ENCODE results near the gene SLC12A7.

DNA sequence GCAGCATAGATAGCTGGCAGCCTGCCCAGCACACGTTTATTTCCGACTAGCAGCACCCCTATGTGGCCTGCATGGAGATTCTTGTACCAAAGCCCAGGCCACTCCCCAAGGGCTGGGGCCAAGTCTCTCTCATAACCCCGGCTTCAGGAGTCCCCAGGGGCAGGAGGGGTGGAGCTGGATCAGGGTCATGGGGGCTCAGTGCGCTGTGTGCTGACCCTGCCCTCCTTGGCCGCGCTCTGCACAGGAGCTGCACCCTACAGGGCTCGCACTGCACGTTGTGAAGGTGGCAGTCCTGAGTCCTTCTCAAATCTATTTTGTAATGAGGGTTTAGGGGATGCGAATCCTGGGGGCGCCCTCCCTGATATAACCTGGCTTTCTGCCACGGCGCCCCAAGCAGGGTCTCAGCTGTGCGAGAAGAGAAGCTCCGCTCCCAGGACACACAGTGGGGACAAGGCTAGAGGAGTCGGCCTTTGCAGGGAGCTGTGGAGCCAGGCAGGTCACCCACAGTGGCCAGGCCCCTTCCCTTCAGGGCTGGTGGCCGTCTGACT, 74.7 kb downstream of the SLC12A7 start:
- TF ChIP-seq, protein P1, sequence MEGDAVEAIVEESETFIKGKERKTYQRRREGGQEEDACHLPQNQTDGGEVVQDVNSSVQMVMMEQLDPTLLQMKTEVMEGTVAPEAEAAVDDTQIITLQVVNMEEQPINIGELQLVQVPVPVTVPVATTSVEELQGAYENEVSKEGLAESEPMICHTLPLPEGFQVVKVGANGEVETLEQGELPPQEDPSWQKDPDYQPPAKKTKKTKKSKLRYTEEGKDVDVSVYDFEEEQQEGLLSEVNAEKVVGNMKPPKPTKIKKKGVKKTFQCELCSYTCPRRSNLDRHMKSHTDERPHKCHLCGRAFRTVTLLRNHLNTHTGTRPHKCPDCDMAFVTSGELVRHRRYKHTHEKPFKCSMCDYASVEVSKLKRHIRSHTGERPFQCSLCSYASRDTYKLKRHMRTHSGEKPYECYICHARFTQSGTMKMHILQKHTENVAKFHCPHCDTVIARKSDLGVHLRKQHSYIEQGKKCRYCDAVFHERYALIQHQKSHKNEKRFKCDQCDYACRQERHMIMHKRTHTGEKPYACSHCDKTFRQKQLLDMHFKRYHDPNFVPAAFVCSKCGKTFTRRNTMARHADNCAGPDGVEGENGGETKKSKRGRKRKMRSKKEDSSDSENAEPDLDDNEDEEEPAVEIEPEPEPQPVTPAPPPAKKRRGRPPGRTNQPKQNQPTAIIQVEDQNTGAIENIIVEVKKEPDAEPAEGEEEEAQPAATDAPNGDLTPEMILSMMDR (IDR thresholded peaks at IDR 0.05): no peak
- TF ChIP-seq POLR2A (IDR thresholded peaks at IDR 0.05): no peak

Measured in thyroid gland (tissue), 4 donors.